Neural progenitor cell (in vitro differentiated cells): ENCODE results near the gene ASTE1.

Experiments used
- CTCF ChIP-seq: fragments of 200-600 bp; sonication (generic); IDR thresholded peaks from 2 replicates; pipeline ENCODE4 v1.5.1; 2017; ENCODE audit warnings: antibody characterized with exemption, mild to moderate bottlenecking
- EZH2phosphoT487 ChIP-seq: fragments of 200-600 bp; sonication (generic); IDR thresholded peaks from 2 replicates; pipeline ENCODE4 v1.6.1; 2017; ENCODE audit warnings: antibody characterized with exemption

- TF ChIP-seq EZH2phosphoT487 = no peak
- TF ChIP-seq CTCF = no peak
Measured at GRCh38 chr3:131025539-131025938, 1.1 kb downstream of the ASTE1 start.
